H9 (cell line): ENCODE data around the gene MDFI. TPM values are rescaled to one million over a fixed set of nuclear protein-coding genes. Genes with fewer than 3 reads are reported as not detected.

ENCODE experiments used
- DNase-seq: peaks from one replicate; pipeline ENCODE4 v3.0.0-alpha.2; 2017
- H2AFZ ChIP-seq: one replicate; pipeline ENCODE4 v1.6.1; 2013; ENCODE audit warnings: mild to moderate bottlenecking, low read length, control low read depth, moderate library complexity
- H2AK5ac ChIP-seq: 2 replicates; pipeline ENCODE4 v1.6.1; 2013; ENCODE audit warnings: low read length, control low read depth, mixed read lengths; ENCODE audit not compliant: insufficient read length
- H2BK120ac ChIP-seq: one replicate; pipeline ENCODE4 v1.6.1; 2013; ENCODE audit warnings: low read depth, mild to moderate bottlenecking, low read length, control low read depth, inconsistent platforms; ENCODE audit not compliant: poor library complexity, severe bottlenecking
- H2BK12ac ChIP-seq: 2 replicates; pipeline ENCODE4 v1.6.1; 2013; ENCODE audit warnings: low read length, control low read depth, mixed read lengths, low read depth; ENCODE audit not compliant: insufficient read length
- H2BK15ac ChIP-seq: 2 replicates; pipeline ENCODE4 v1.6.1; 2013; ENCODE audit warnings: low read depth, low read length, control low read depth
- H2BK20ac ChIP-seq: one replicate; pipeline ENCODE4 v1.6.1; 2013; ENCODE audit warnings: low read depth, mild to moderate bottlenecking, low read length, control low read depth, inconsistent platforms; ENCODE audit not compliant: poor library complexity, severe bottlenecking
- H2BK5ac ChIP-seq: 2 replicates; pipeline ENCODE4 v1.6.1; 2013; ENCODE audit warnings: low read length, control low read depth, mixed read lengths; ENCODE audit not compliant: insufficient read length
- H3K14ac ChIP-seq: 2 replicates; pipeline ENCODE4 v1.6.1; 2013; ENCODE audit warnings: low read length, control low read depth; ENCODE audit not compliant: insufficient read depth
- H3K18ac ChIP-seq: 2 replicates; pipeline ENCODE4 v1.6.1; 2013; ENCODE audit warnings: low read depth, mild to moderate bottlenecking, mixed read lengths, low read length, control low read depth; ENCODE audit not compliant: insufficient read length
- H3K23ac ChIP-seq: 2 replicates; pipeline ENCODE4 v1.6.1; 2013; ENCODE audit warnings: low read length, control low read depth, mixed read lengths, low read depth; ENCODE audit not compliant: insufficient read length
- H3K23me2 ChIP-seq: 2 replicates; pipeline ENCODE4 v1.6.1; 2013; ENCODE audit warnings: low read depth, mild to moderate bottlenecking, mixed read lengths, low read length, control low read depth; ENCODE audit not compliant: insufficient read length, poor library complexity, severe bottlenecking
- H3K27ac ChIP-seq: 2 replicates; pipeline ENCODE4 v1.5.1; 2013; ENCODE audit warnings: low read length, control low read depth, mixed read lengths, low read depth; ENCODE audit not compliant: insufficient read length
- H3K27me3 ChIP-seq: 2 replicates; pipeline ENCODE4 v1.6.1; 2013; ENCODE audit warnings: low read length, control low read depth, inconsistent platforms; ENCODE audit not compliant: insufficient read depth
- H3K4ac ChIP-seq: 2 replicates; pipeline ENCODE4 v1.6.1; 2013; ENCODE audit warnings: low read depth, mild to moderate bottlenecking, control low read depth, inconsistent platforms, low read length, moderate library complexity
- H3K4me1 ChIP-seq: 2 replicates; pipeline ENCODE4 v1.6.1; 2013; ENCODE audit warnings: low read length, control low read depth, inconsistent platforms; ENCODE audit not compliant: insufficient read depth
- H3K4me2 ChIP-seq: 2 replicates; pipeline ENCODE4 v1.6.1; 2013; ENCODE audit warnings: low read length, control low read depth, mixed read lengths; ENCODE audit not compliant: insufficient read length, insufficient read depth
- H3K56ac ChIP-seq: 2 replicates; pipeline ENCODE4 v1.6.1; 2013; ENCODE audit warnings: low read depth, mild to moderate bottlenecking, mixed read lengths, low read length, control low read depth; ENCODE audit not compliant: insufficient read length
- H3K79me1 ChIP-seq: 2 replicates; pipeline ENCODE4 v1.6.1; 2013; ENCODE audit warnings: low read depth, mild to moderate bottlenecking, moderate library complexity, low read length, control low read depth, inconsistent platforms; ENCODE audit not compliant: insufficient read depth, poor library complexity, severe bottlenecking
- H3K79me2 ChIP-seq: 2 replicates; pipeline ENCODE4 v1.6.1; 2013; ENCODE audit warnings: low read length, control low read depth, inconsistent platforms; ENCODE audit not compliant: insufficient read depth
- H3K9ac ChIP-seq: 2 replicates; pipeline ENCODE4 v1.6.1; 2013; ENCODE audit warnings: low read length, control low read depth, mixed read lengths; ENCODE audit not compliant: insufficient read length; ENCODE audit errors: extremely low read depth
- H3K9me3 ChIP-seq: one replicate; pipeline ENCODE4 v1.6.1; 2013; ENCODE audit warnings: low read depth, low read length, inconsistent platforms; ENCODE audit not compliant: control insufficient read depth
- H3T11ph ChIP-seq: one replicate; pipeline ENCODE4 v1.6.1; 2013; ENCODE audit warnings: mild to moderate bottlenecking, low read length, control low read depth, inconsistent platforms
- H4K20me1 ChIP-seq: one replicate; pipeline ENCODE4 v1.6.1; 2013; ENCODE audit not compliant: control insufficient read depth, insufficient read length, insufficient read depth
- H4K5ac ChIP-seq: 2 replicates; pipeline ENCODE4 v1.6.1; 2013; ENCODE audit warnings: low read depth, mild to moderate bottlenecking, mixed read lengths, low read length, control low read depth; ENCODE audit not compliant: insufficient read length
- H4K8ac ChIP-seq: replicated peaks from 2 replicates; pipeline ENCODE4 v1.6.1; 2013; ENCODE audit warnings: low read length, control low read depth, mixed read lengths, low read depth; ENCODE audit not compliant: insufficient read length
- H4K91ac ChIP-seq: 2 replicates; pipeline ENCODE4 v1.6.1; 2013; ENCODE audit warnings: low read depth, mild to moderate bottlenecking, moderate library complexity, mixed read lengths, low read length, control low read depth; ENCODE audit not compliant: insufficient read length
- H3K27ac Mint-ChIP-seq, 3 experiments: 2 replicates in 2 of 3; 3 replicates in 1 of 3; pipeline ENCODE4 v1.8.0; 2020 to 2021; ENCODE audit warnings: mixed read lengths in 3 of 3, mild to moderate bottlenecking in 1 of 3, moderate library complexity in 1 of 3
- H3K27me3 Mint-ChIP-seq: 2 replicates; pipeline ENCODE4 v1.8.0; 2021; ENCODE audit warnings: low read depth, mild to moderate bottlenecking, moderate library complexity, mixed read lengths
- H3K36me3 Mint-ChIP-seq, 3 experiments: 2 replicates in 2 of 3; 3 replicates in 1 of 3; pipeline ENCODE4 v1.8.0; 2020 to 2021; ENCODE audit warnings: low read depth in 3 of 3, mixed read lengths in 3 of 3; ENCODE audit not compliant: insufficient read depth in 1 of 3
- H3K4me1 Mint-ChIP-seq, 2 experiments: 2 replicates each; pipeline ENCODE4 v1.8.0; 2020; ENCODE audit warnings: mixed read lengths in 2 of 2
- H3K4me3 Mint-ChIP-seq, 2 experiments: 2 replicates in 1 of 2; 3 replicates in 1 of 2; pipeline ENCODE4 v1.8.0; 2020 to 2021; ENCODE audit warnings: mild to moderate bottlenecking in 2 of 2, mixed read lengths in 2 of 2, moderate library complexity in 1 of 2
- H3K9me3 Mint-ChIP-seq, 2 experiments: 2 replicates in 1 of 2; 3 replicates in 1 of 2; pipeline ENCODE4 v1.8.0; 2020; ENCODE audit warnings: mild to moderate bottlenecking in 2 of 2, mixed read lengths in 2 of 2, moderate library complexity in 1 of 2
- CTCF ChIP-seq: fragments of 200-600 bp; sonication (generic); conservative IDR thresholded peaks from 3 replicates; pipeline ENCODE4 v1.8.0; 2021; ENCODE audit warnings: antibody characterized with exemption, mild to moderate bottlenecking
- WGBS: extraction: QIAGEN DNeasy Blood & Tissue Kit; methylation state at CpG from one replicate; pipeline ENCODE4 v1.1.7; 2013; ENCODE audit warnings: missing lambda C conversion rate, low lambda C conversion rate, mixed read lengths; ENCODE audit not compliant: insufficient read length; ENCODE audit errors: extremely low coverage; 5-methylcytosine and 5-hydroxymethylcytosine counted together
- total RNA-seq: library from RNA; stranded (reverse); gene quantifications from 2 replicates; pipeline ENCODE4 v1.2.1, GENCODE V29; 2021

The MDFI gene
- total RNA-seq, 1 experiment from 2014 or later: 45.0 TPM

GRCh38 chr6:41694815-41695526, 56.7 kb downstream of the MDFI start:
- Mint-ChIP-seq H3K9me3 (no peaks in the 10 kb centered on the region; a peak in 1 of 5 replicates), H3K27me3 (peaks cover 6% of the 10 kb centered on the region), H3K4me3 (no peak overlapping the region), H3K4me1 (peaks cover 18% of the 10 kb centered on the region in 2 experiments; a peak in 3 of 4 replicates), H3K36me3 (no peaks in the 10 kb centered on the region; a peak in 1 of 7 replicates), H3K27ac (peak overlapping the region in 1 of 3 experiments; percentile 80; a peak in 3 of 7 replicates)
- Histone ChIP-seq H3K56ac (no peak overlapping the region), H3K14ac (no peak overlapping the region), H2BK12ac (no peak overlapping the region), H3K4ac (no peak overlapping the region), H3K4me2 (no peak overlapping the region), H4K8ac (no peak overlapping the region), H3K79me2 (no peaks in the 10 kb centered on the region), H2BK15ac (no peak overlapping the region), H2BK20ac (no peak overlapping the region), H3K79me1 (no peaks in the 10 kb centered on the region), H3K4me1 (no peaks in the 10 kb centered on the region), H3K18ac (no peak overlapping the region), H3K9ac (no peak overlapping the region), H4K20me1 (peaks cover 4% of the 10 kb centered on the region), H3K9me3 (no peaks in the 10 kb centered on the region), H3K27me3 (no peaks in the 10 kb centered on the region), H2BK120ac (no peak overlapping the region), H4K91ac (no peak overlapping the region), H2AFZ (no peak overlapping the region), H3K23ac (no peak overlapping the region), H2BK5ac (no peak overlapping the region), H3T11ph (no peak overlapping the region), H3K23me2 (no peaks in the 10 kb centered on the region), H3K27ac (no peak overlapping the region), H4K5ac (no peak overlapping the region), H2AK5ac (no peak overlapping the region)
- no peak for TF ChIP-seq CTCF
- WGBS: no CpG with 5 or more reads among the region's 6 CpGs
- no peak for DNase-seq
